Transverse colon (tissue), 4 donors: ENCODE measurements around the gene ZNF423. TPM values are rescaled to one million over a fixed set of nuclear protein-coding genes. Genes with fewer than 3 reads are reported as not detected.

ENCODE experiments used
- DNase-seq: peaks from one replicate; pipeline ENCODE4 v3.0.0-alpha.2; 2019
- H3K27ac ChIP-seq, 4 donors: fragments of 200-600 bp; sonication (generic); 2 replicates each; pipeline ENCODE4 v1.5.1; 2016 to 2018; ENCODE audit warnings: inconsistent platforms in 4 of 4
- H3K27me3 ChIP-seq: fragments of 200-600 bp; sonication (generic); 2 replicates; pipeline ENCODE4 v1.5.1; 2017; ENCODE audit warnings: inconsistent platforms
- H3K36me3 ChIP-seq, 4 donors: fragments of 200-600 bp; sonication (generic); 2 replicates each; pipeline ENCODE4 v1.5.1; 2017 to 2019; ENCODE audit warnings: inconsistent platforms in 4 of 4
- H3K4me1 ChIP-seq, 4 donors: fragments of 200-600 bp; sonication (generic); 2 replicates each; pipeline ENCODE4 v1.5.1; 2017 to 2020; ENCODE audit warnings: inconsistent platforms in 4 of 4
- H3K4me3 ChIP-seq, 4 donors: fragments of 200-600 bp; sonication (generic); 1 replicate in 1 of 4; 2 replicates in 3 of 4; pipeline versions ENCODE4 v1.5.1 to v1.6.1; 2017 to 2019; ENCODE audit warnings: inconsistent platforms in 4 of 4
- H3K9me3 ChIP-seq, 2 donors: fragments of 200-600 bp; sonication (generic); 2 replicates each; pipeline ENCODE4 v1.5.1; 2017 to 2019; ENCODE audit warnings: inconsistent platforms in 2 of 2
- EP300 ChIP-seq: sonication (generic); formaldehyde crosslinking; IDR thresholded peaks from one replicate; pipeline ENCODE4 v1.6.1; 2017; ENCODE audit warnings: antibody characterized with exemption, low read depth
- POLR2A ChIP-seq: fragments of 450-650 bp; IDR thresholded peaks from one replicate; pipeline ENCODE4 v1.6.1; 2016; ENCODE audit warnings: antibody characterized with exemption, mild to moderate bottlenecking, moderate library complexity
- POLR2AphosphoS5 ChIP-seq, 3 donors: sonication (generic); formaldehyde crosslinking; IDR thresholded peaks; one replicate each; pipeline ENCODE4 v1.6.1; 2016; ENCODE audit warnings: antibody characterized with exemption in 3 of 3
- WGBS, 2 donors: methylation state at CpG; one replicate each; pipeline ENCODE4 v1.1.5; 2018; ENCODE audit warnings: low coverage in 1 of 2; 5-methylcytosine and 5-hydroxymethylcytosine counted together
- in situ Hi-C, 4 donors: fragments of 200-750 bp; cut with MboI; loops; one replicate each; pipeline versions ENCODE4 v1.15.0 to v1.15.1; 2017; ENCODE audit warnings: low sequenced_read_pairs in 3 of 4, low pct_ligation_motif_present in 1 of 4, low pct_unique_long_range_greater_than_20kb in 1 of 4
- intact Hi-C: fragments of 100-400 bp; cut with DNase I; formaldehyde crosslinking; loops from one replicate; pipeline ENCODE4 v1.15.1; 2023; ENCODE audit warnings: low total_unique reads
- total RNA-seq, 4 donors: library from RNA; depleted of rRNA; stranded (reverse); fragments of >200 nt; gene quantifications; one replicate each; pipeline ENCODE4 v1.1.0, GENCODE V29; 2016
- TF ChIP-seq, protein P1 (sequence below), 5 experiments: fragments of 200-600 bp in 3 of 5; fragments of 450-650 bp in 2 of 5; sonication (generic) in 3 of 5; IDR thresholded peaks; 1 replicate in 2 of 5; 2 replicates in 3 of 5; pipeline ENCODE4 v1.5.1; 2016 to 2017; ENCODE audit warnings: antibody characterized with exemption in 5 of 5, inconsistent platforms in 3 of 5, mild to moderate bottlenecking in 2 of 5, moderate library complexity in 1 of 5

ZNF423 gene
- total RNA-seq, 4 donors from 2014 or later: 4.9 to 13.1 (median 7.2) TPM

DNA sequence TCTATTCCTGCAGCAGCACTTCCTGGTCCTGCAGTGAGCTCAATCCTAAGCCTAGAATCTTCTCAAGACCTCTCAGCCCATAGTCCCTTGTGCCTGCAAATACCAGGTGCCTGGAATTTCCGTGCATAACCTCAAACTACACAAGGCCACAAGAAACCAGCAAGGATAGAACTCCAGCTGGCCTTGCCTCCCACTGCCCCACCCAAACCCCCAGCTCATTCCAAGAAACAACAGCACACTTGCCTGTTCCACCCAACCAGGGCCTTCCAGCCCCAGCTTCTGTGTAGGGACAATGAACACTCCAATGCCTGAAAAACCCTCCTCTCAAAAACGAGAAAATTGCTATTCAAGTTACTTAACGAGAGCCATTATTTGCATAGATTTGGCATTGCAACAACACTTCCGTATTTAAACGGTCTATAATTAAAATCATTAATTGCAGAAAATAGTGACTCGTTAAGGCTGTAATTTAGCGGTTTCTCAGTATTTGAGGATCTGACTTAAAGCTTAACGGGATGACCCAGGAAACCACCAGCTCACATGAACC lies 335.3 kb downstream of the ZNF423 start:
- in situ Hi-C loops (no loop called here), intact Hi-C loops (no loop called here)
- WGBS, 2 donors: 83 to 96% methylated on average over 4 to 8 of the region's 8 CpGs
- no peaks in the 10 kb centered on the region for H3K27me3 ChIP-seq
- DNase-seq: no peak
- H3K4me1 ChIP-seq: no peaks in the 10 kb centered on the region
- no peaks in the 10 kb centered on the region for H3K36me3 ChIP-seq
- no peak overlapping the region for H3K27ac ChIP-seq
- TF ChIP-seq EP300 (no peak), POLR2A (no peak), POLR2AphosphoS5 (IDR thresholded peaks at IDR 0.05) (no peak)
- TF ChIP-seq, protein P1, sequence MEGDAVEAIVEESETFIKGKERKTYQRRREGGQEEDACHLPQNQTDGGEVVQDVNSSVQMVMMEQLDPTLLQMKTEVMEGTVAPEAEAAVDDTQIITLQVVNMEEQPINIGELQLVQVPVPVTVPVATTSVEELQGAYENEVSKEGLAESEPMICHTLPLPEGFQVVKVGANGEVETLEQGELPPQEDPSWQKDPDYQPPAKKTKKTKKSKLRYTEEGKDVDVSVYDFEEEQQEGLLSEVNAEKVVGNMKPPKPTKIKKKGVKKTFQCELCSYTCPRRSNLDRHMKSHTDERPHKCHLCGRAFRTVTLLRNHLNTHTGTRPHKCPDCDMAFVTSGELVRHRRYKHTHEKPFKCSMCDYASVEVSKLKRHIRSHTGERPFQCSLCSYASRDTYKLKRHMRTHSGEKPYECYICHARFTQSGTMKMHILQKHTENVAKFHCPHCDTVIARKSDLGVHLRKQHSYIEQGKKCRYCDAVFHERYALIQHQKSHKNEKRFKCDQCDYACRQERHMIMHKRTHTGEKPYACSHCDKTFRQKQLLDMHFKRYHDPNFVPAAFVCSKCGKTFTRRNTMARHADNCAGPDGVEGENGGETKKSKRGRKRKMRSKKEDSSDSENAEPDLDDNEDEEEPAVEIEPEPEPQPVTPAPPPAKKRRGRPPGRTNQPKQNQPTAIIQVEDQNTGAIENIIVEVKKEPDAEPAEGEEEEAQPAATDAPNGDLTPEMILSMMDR (IDR thresholded peaks at IDR 0.05): no peak
- no peaks in the 10 kb centered on the region for H3K9me3 ChIP-seq
- no peak overlapping the region for H3K4me3 ChIP-seq

DNA sequence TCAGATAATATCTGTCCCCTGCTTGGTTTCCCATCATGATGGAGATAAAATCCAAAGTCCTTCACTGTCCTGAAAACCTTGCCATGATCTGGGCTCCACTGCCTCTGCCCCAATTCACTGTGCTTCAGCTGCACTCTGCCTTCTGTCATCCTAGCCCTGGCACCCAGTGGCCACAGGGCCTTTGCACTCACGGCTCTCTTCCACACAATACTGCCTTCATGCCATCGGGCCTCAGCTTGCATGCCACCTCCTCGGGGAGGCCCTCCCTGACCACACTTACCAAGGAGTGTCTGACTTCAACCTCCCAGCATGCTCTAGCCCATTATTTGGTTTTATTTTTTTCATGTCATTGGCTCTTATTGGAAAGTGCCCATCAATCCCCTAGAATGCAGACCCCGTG lies 336.2 kb downstream of the ZNF423 start:
- H3K27ac ChIP-seq: no peak overlapping the region
- H3K9me3 ChIP-seq: no peaks in the 10 kb centered on the region
- intact Hi-C loops (no loop called here), in situ Hi-C loops (no loop called here)
- H3K4me3 ChIP-seq: no peak overlapping the region
- no peak for TF ChIP-seq POLR2AphosphoS5 (IDR thresholded peaks at IDR 0.05)
- TF ChIP-seq, protein P1 (IDR thresholded peaks at IDR 0.05): no peak
- no peak for TF ChIP-seq EP300
- TF ChIP-seq POLR2A: no peak
- DNase-seq: no peak
- no peaks in the 10 kb centered on the region for H3K4me1 ChIP-seq
- WGBS, 2 donors: 90 to 92% methylated on average over 4 of the region's 4 CpGs
- no peaks in the 10 kb centered on the region for H3K36me3 ChIP-seq
- no peaks in the 10 kb centered on the region for H3K27me3 ChIP-seq

DNA sequence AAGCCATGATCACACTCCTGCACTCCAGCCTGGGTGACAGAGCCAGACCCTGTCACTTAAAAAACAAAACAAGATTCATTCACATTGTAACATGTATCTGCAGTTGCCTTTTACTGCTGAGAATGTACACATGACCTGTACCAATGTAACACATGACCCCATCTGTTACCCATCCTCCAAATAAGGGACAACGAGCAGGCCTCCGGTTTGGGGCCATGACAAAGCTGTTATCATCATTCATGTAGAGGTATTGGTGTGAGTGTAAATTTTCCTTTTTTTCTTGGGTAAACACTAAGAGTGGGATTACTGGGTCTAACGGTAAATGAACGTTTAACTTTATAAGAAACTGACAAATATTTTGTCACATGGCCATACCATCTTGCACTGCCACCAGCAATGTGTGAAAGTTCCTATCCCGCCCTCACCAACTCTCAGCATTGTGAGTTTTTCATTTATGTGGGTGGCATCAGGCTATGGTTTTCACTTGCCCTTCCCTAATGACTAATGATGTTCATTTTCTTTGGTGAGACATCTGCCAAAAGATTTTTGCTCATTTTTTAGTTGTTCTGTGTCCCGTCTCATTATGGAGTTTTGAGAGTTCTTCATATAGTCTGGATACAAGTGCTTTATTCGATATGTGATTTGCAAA lies 336.8 kb downstream of the ZNF423 start:
- no peak overlapping the region for H3K27ac ChIP-seq
- intact Hi-C loops: no loop called here
- H3K9me3 ChIP-seq: no peaks in the 10 kb centered on the region
- no peak for DNase-seq
- H3K4me1 ChIP-seq: no peaks in the 10 kb centered on the region
- H3K4me3 ChIP-seq: no peak overlapping the region
- WGBS, 2 donors: 73 to 79% methylated on average over 5 to 7 of the region's 7 CpGs
- H3K27me3 ChIP-seq: no peaks in the 10 kb centered on the region
- TF ChIP-seq, protein P1 (IDR thresholded peaks at IDR 0.05): no peak
- TF ChIP-seq POLR2AphosphoS5 (IDR thresholded peaks at IDR 0.05) (no peak), POLR2A (no peak), EP300 (no peak)
- H3K36me3 ChIP-seq: no peaks in the 10 kb centered on the region
- in situ Hi-C loops: no loop called here

DNA sequence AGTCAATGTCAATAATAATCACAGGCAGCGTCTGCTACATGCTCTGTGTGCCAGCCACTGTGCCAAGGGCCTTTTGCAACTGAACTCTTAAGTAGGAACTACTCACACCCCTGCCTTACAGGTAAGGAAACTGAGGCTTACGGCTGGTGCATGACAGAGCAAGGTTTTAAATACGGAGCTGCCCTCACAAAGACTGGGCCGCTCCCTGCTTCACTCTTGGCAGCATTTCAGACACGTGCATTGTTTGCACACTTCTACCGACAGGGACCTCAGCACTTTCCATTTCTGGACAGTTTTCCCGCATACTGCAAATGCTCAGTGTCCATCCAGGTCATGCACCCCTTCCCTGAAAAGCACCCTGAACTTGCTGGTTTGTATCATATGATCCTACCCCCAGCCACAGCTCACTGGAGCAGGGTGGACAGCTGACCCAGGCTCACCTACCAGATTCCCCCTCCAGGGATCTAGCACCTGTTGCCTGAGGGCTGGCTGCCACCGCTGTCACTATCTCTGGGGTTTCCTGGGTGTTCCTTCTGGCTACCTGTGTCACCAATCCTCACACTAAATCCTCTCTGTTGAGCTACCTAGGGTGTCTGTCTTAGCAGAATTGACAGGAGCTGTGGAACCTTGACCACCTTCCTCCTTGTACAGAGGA lies 339.4 kb downstream of the ZNF423 start:
- Histone ChIP-seq H3K27ac (no peak overlapping the region), H3K27me3 (no peaks in the 10 kb centered on the region), H3K4me1 (no peaks in the 10 kb centered on the region), H3K36me3 (no peaks in the 10 kb centered on the region), H3K9me3 (no peaks in the 10 kb centered on the region), H3K4me3 (no peak overlapping the region)
- TF ChIP-seq EP300 (no peak), POLR2AphosphoS5 (IDR thresholded peaks at IDR 0.05) (no peak), POLR2A (no peak)
- TF ChIP-seq, protein P1 (IDR thresholded peaks at IDR 0.05): no peak
- 51 to 100% methylated on average over 1 to 8 of the region's 8 CpGs for WGBS, 2 donors
- intact Hi-C loops (no loop called here), in situ Hi-C loops (no loop called here)
- no peak for DNase-seq
